ENCODE data around the gene AGPAT3.

DNA sequence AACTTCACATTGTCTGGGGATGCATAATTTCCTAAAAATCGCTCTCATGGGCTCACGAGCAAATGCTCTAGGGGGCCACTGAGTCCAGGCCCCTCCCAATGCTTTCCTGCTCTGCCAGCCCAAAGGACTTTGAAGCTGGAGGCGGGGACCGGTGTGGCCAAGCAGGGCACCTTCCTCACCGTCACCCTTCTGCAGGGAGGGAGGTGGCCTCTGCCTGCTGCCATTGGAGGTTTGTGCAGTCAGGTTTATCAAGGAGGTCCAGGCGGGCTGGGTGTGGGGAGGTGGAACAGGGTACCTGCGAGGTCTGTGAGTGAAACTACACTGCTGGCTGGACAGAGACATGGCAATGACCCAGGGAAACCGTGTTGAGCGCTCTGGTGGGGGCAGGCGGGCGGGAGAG is 89.0 kb downstream of the AGPAT3 start:
- TF ChIP-seq, protein P1, sequence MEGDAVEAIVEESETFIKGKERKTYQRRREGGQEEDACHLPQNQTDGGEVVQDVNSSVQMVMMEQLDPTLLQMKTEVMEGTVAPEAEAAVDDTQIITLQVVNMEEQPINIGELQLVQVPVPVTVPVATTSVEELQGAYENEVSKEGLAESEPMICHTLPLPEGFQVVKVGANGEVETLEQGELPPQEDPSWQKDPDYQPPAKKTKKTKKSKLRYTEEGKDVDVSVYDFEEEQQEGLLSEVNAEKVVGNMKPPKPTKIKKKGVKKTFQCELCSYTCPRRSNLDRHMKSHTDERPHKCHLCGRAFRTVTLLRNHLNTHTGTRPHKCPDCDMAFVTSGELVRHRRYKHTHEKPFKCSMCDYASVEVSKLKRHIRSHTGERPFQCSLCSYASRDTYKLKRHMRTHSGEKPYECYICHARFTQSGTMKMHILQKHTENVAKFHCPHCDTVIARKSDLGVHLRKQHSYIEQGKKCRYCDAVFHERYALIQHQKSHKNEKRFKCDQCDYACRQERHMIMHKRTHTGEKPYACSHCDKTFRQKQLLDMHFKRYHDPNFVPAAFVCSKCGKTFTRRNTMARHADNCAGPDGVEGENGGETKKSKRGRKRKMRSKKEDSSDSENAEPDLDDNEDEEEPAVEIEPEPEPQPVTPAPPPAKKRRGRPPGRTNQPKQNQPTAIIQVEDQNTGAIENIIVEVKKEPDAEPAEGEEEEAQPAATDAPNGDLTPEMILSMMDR (IDR thresholded peaks at IDR 0.05), result no peak
- no peak for TF ChIP-seq POLR2A (IDR thresholded peaks at IDR 0.05)

All from testis (tissue), 2 donors.